HepG2 (cell line): Measurements from ENCODE around the gene CTNNA3. TPM values are rescaled to one million over a fixed set of nuclear protein-coding genes. Genes with fewer than 3 reads are reported as not detected.

Source experiments
- ATAC-seq: fragments of 200-7000 bp; cut with Tn5 transposase; 3 replicates; pipeline ENCODE4 v1.9.1; 2020; ENCODE audit warnings: mild to moderate bottlenecking, moderate library complexity
- BruUV-seq: library from RNA; stranded (reverse); fragments of 400-500 nt; replicated peaks from 2 replicates; lab custom pipeline; 2021; lab: Mats Ljungman, UMichigan
- CTCF ChIA-PET: fragments of 300-600 bp; formaldehyde crosslinking; extraction: SDS; loops from one replicate; lab custom pipeline; 2021; ENCODE audit warnings: low total read pairs, inconsistent platforms, low intra/inter-chr PET ratio; lab: Yijun Ruan, JAX
- POLR2A ChIA-PET: fragments of 350-600 bp; sonication (Branson Sonifier 250); formaldehyde crosslinking; loops from one replicate; lab custom pipeline; 2020; ENCODE audit warnings: antibody characterized with exemption, inconsistent platforms; lab: Yijun Ruan, JAX
- DNase-seq: peaks from one replicate; pipeline ENCODE4 v3.0.0-alpha.2; 2015; ENCODE audit warnings: low spot score
- FAIRE-seq: peaks from 3 replicates; lab custom pipeline; 2011; peaks lifted over from hg19 to GRCh38; lab: Jason Lieb, UNC
- H2AFZ ChIP-seq: one replicate; pipeline ENCODE4 v1.6.1; 2011; ENCODE audit warnings: low read length, inconsistent platforms
- H3K27ac ChIP-seq: fragments of 300-600 bp; 3 replicates; pipeline ENCODE4 v1.8.0; 2011; ENCODE audit warnings: mixed run types, mild to moderate bottlenecking, mixed read lengths, low read length, inconsistent platforms; ENCODE audit not compliant: insufficient read depth; ENCODE audit errors: extremely low read length
- H3K27me3 ChIP-seq, 2 experiments: fragments of 200-600 bp in 1 of 2; 2 replicates in 1 of 2; 3 replicates in 1 of 2; pipeline versions ENCODE4 v1.6.0 to v1.8.0; 2011; ENCODE audit warnings: low read length in 2 of 2, mild to moderate bottlenecking in 2 of 2, moderate library complexity in 2 of 2, inconsistent platforms in 1 of 2; ENCODE audit not compliant: insufficient read depth in 2 of 2, control insufficient read depth in 1 of 2
- H3K36me3 ChIP-seq, 2 experiments: fragments of 200-600 bp in 1 of 2; replicated peaks in 1 of 2; 2 replicates in 1 of 2; 3 replicates in 1 of 2; pipeline versions ENCODE4 v1.5.1 to v1.8.0; 2011; ENCODE audit warnings: low read length in 2 of 2, inconsistent platforms in 1 of 2; ENCODE audit not compliant: insufficient read depth in 2 of 2, control insufficient read depth in 1 of 2
- H3K4me1 ChIP-seq: 2 replicates; pipeline ENCODE4 v1.5.1; 2012; ENCODE audit warnings: low read length, inconsistent platforms; ENCODE audit not compliant: insufficient read depth
- H3K4me2 ChIP-seq: 2 replicates; pipeline ENCODE4 v1.6.0; 2011; ENCODE audit warnings: low read depth, low read length, inconsistent platforms
- H3K4me3 ChIP-seq, 3 experiments: fragments of 200-600 bp in 1 of 3; sonication (generic), shearing (Covaris generic) in 1 of 3; replicated peaks in 1 of 3; 2 replicates each; pipeline ENCODE4 v1.5.1; 2011 to 2016; ENCODE audit warnings: low read length in 3 of 3, inconsistent platforms in 2 of 3, low read depth in 2 of 3, mild to moderate bottlenecking in 2 of 3, control low read depth in 1 of 3, mixed read lengths in 1 of 3; ENCODE audit not compliant: insufficient read depth in 1 of 3
- H3K79me2 ChIP-seq: one replicate; pipeline ENCODE4 v1.6.1; 2011; ENCODE audit warnings: low read length, inconsistent platforms; ENCODE audit not compliant: insufficient read depth
- H3K9ac ChIP-seq: 2 replicates; pipeline ENCODE4 v1.6.0; 2011; ENCODE audit warnings: mild to moderate bottlenecking, low read depth, low read length, inconsistent platforms; ENCODE audit not compliant: insufficient read depth
- H3K9me3 ChIP-seq: 2 replicates; pipeline ENCODE4 v1.5.1; 2012; ENCODE audit warnings: mild to moderate bottlenecking, low read length
- H4K20me1 ChIP-seq: 2 replicates; pipeline ENCODE4 v1.6.0; 2011; ENCODE audit warnings: inconsistent platforms, mild to moderate bottlenecking, low read length, moderate library complexity; ENCODE audit not compliant: insufficient read depth
- ATF6 ChIP-seq: sonication (generic); formaldehyde crosslinking; conservative IDR thresholded peaks from 2 replicates; pipeline ENCODE4 v1.4.0; 2020; ENCODE audit warnings: missing genetic modification reagents
- CAMTA2 ChIP-seq: sonication (generic); formaldehyde crosslinking; IDR thresholded peaks from 2 replicates; pipeline ENCODE4 v1.4.0; 2020; ENCODE audit warnings: mild to moderate bottlenecking, missing genetic modification reagents, borderline replicate concordance
- EED ChIP-seq: sonication (generic); formaldehyde crosslinking; IDR thresholded peaks from 2 replicates; pipeline ENCODE4 v1.5.0; 2020; ENCODE audit warnings: mild to moderate bottlenecking, missing genetic modification reagents
- FIP1L1 ChIP-seq: fragments of 200-400 bp; formaldehyde crosslinking; IDR thresholded peaks from 2 replicates; pipeline ENCODE4 v1.6.1; 2018; ENCODE audit warnings: low read depth, mild to moderate bottlenecking, low read length, moderate library complexity, borderline replicate concordance; ENCODE audit not compliant: insufficient read depth
- FOXO1 ChIP-seq: sonication (generic); formaldehyde crosslinking; IDR thresholded peaks from 2 replicates; pipeline ENCODE4 v1.4.0; 2020; ENCODE audit warnings: missing genetic modification reagents
- GTF2F1 ChIP-seq: fragments of 150-350 bp; IDR thresholded peaks from 2 replicates; pipeline ENCODE4 v1.6.1; 2014; ENCODE audit warnings: low read length
- KDM5B ChIP-seq: sonication (generic); formaldehyde crosslinking; IDR thresholded peaks from 2 replicates; pipeline ENCODE4 v1.4.0; 2020; ENCODE audit warnings: missing genetic modification reagents, mild to moderate bottlenecking, borderline replicate concordance
- KLF9 ChIP-seq: IDR thresholded peaks from 2 replicates; pipeline ENCODE4 v1.6.1; 2016; ENCODE audit warnings: low read depth
- RCOR2 ChIP-seq: IDR thresholded peaks from 2 replicates; pipeline ENCODE4 v1.6.1; 2016; ENCODE audit warnings: missing biosample characterization, missing genetic modification reagents
- ZNF136 ChIP-seq: sonication (generic); formaldehyde crosslinking; IDR thresholded peaks from 2 replicates; pipeline ENCODE4 v1.8.1; 2022; ENCODE audit warnings: low read depth, mild to moderate bottlenecking, moderate library complexity, missing genetic modification reagents
- ZNF431 ChIP-seq: sonication (generic); formaldehyde crosslinking; IDR thresholded peaks from 2 replicates; pipeline ENCODE4 v1.9.0; 2022; ENCODE audit warnings: missing genetic modification reagents, low read depth, mild to moderate bottlenecking, borderline replicate concordance
- ZNF550 ChIP-seq: sonication (generic); formaldehyde crosslinking; IDR thresholded peaks from 2 replicates; pipeline ENCODE4 v1.4.0; 2020; ENCODE audit warnings: mild to moderate bottlenecking, missing genetic modification reagents, borderline replicate concordance
- ZNF713 ChIP-seq: sonication (generic); formaldehyde crosslinking; IDR thresholded peaks from 2 replicates; pipeline ENCODE4 v1.4.0; 2020; ENCODE audit warnings: mild to moderate bottlenecking, missing genetic modification reagents
- ZNF761 ChIP-seq: sonication (generic); formaldehyde crosslinking; conservative IDR thresholded peaks from 2 replicates; pipeline ENCODE4 v1.4.0; 2020; ENCODE audit warnings: mild to moderate bottlenecking, missing genetic modification reagents
- ZNF780A ChIP-seq: sonication (generic); formaldehyde crosslinking; IDR thresholded peaks from 2 replicates; pipeline ENCODE4 v1.8.0; 2022; ENCODE audit warnings: mild to moderate bottlenecking, missing genetic modification reagents, moderate library complexity
- WGBS: methylation state at CpG from one replicate; pipeline ENCODE4 v1.1.6; 2017; ENCODE audit warnings: low lambda C conversion rate; 5-methylcytosine and 5-hydroxymethylcytosine counted together
- in situ Hi-C: cut with HindIII; loops from 2 replicates; pipeline ENCODE4 v1.10.0; 2017; ENCODE audit warnings: low pct_unique_long_range_greater_than_20kb; ENCODE audit not compliant: extremely low pct_ligation_motif_present
- intact Hi-C: fragments of 100-400 bp; cut with micrococcal nuclease; formaldehyde crosslinking; loops from one replicate; pipeline ENCODE4 v1.10.0; 2022; ENCODE audit not compliant: unreplicated experiment
- polyA plus RNA-seq, 8 experiments: library from polyadenylated mRNA; depleted of rRNA in 3 of 8; stranded (reverse) in 7 of 8; unstranded in 1 of 8; fragments of >200 nt; fragmentation: Illumina TruSeq in 4 of 8; extraction: Trizol in 4 of 8; gene quantifications; 2 replicates each; pipeline versions ENCODE4 v1.2.1 to v1.2.3, GENCODE V29; 2011 to 2016; ENCODE audit warnings: low read depth in 4 of 8, missing spikeins in 1 of 8, mixed read lengths in 1 of 8; ENCODE audit not compliant: insufficient read depth in 1 of 8
- total RNA-seq, 5 experiments: library from RNA; depleted of rRNA; stranded (reverse); fragments of >200 nt; fragmentation: Illumina TruSeq; extraction: Trizol; gene quantifications; 2 replicates each; pipeline ENCODE4 v1.2.3, GENCODE V29; 2016; ENCODE audit warnings: low read depth in 1 of 5
- TF ChIP-seq, protein P1 (sequence below): sonication (generic); formaldehyde crosslinking; conservative IDR thresholded peaks from 2 replicates; pipeline ENCODE4 v1.5.0; 2020; ENCODE audit warnings: missing genetic modification reagents
- TF ChIP-seq, protein P2 (sequence below): sonication (generic); formaldehyde crosslinking; IDR thresholded peaks from 2 replicates; pipeline ENCODE4 v1.4.0; 2020; ENCODE audit warnings: mild to moderate bottlenecking, missing genetic modification reagents, borderline replicate concordance

The CTNNA3 gene
- total and polyA plus RNA-seq, 2 of the 13 experiments (the other 11 are each of a cell fraction or from before 2014, with no cell fraction given): not detected

DNA sequence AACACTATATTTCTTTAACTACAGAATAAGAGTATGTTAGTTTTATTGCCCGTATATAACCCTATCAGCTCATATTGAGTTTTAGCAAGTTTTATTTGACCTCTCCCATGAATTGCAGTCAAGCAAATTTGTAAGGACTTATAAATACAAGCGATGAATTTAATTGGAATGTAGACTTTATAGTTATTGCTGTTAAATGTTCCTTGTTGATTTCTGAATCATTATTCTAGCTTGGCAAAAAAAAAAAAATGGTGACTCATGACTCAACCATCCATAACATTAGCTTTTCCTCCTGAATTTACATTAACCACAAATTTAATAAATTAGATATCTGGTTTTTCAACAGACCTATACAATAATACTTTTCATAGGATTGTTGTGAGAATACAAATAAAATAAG lies 1104.1 kb downstream of the CTNNA3 start (continued):
- TF ChIP-seq GTF2F1: no peak
- TF ChIP-seq, protein P1, sequence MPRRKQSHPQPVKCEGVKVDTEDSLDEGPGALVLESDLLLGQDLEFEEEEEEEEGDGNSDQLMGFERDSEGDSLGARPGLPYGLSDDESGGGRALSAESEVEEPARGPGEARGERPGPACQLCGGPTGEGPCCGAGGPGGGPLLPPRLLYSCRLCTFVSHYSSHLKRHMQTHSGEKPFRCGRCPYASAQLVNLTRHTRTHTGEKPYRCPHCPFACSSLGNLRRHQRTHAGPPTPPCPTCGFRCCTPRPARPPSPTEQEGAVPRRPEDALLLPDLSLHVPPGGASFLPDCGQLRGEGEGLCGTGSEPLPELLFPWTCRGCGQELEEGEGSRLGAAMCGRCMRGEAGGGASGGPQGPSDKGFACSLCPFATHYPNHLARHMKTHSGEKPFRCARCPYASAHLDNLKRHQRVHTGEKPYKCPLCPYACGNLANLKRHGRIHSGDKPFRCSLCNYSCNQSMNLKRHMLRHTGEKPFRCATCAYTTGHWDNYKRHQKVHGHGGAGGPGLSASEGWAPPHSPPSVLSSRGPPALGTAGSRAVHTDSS (CRISPR knock-in tag): no peak
- TF ChIP-seq, all 625 proteins: peak for 0

- Histone ChIP-seq H3K4me2 (no peak overlapping the region), H3K4me1 (no peaks in the 10 kb centered on the region), H3K36me3 (no peaks in the 10 kb centered on the region), H3K27me3 (no peaks in the 10 kb centered on the region), H4K20me1 (no peaks in the 10 kb centered on the region), H3K9me3 (peaks cover 32% of the 10 kb centered on the region), H3K27ac (no peak overlapping the region), H3K79me2 (no peaks in the 10 kb centered on the region), H2AFZ (no peak overlapping the region), H3K4me3 (no peak overlapping the region), H3K9ac (no peak overlapping the region)
- FAIRE-seq: no peak
- ChIA-PET POLR2A (no interaction called here), CTCF (no interaction called here)
- no peak for ATAC-seq
- no TSS peak for BruUV-seq
- intact Hi-C loops: no loop called here
- 20% methylated on average over 2 of the region's 5 CpGs for WGBS
- DNase-seq: no peak
- in situ Hi-C loops: no loop called here
- no peak for TF ChIP-seq RCOR2 (CRISPR knock-in tag)
- no peak for TF ChIP-seq CAMTA2 (CRISPR knock-in tag)
- no peak for TF ChIP-seq KLF9 (CRISPR knock-in tag)
- no peak for TF ChIP-seq ZNF550 (CRISPR knock-in tag)
- no peak for TF ChIP-seq ZNF761
- no peak for TF ChIP-seq ZNF713 (CRISPR knock-in tag)
- TF ChIP-seq EED (CRISPR knock-in tag): no peak
- TF ChIP-seq ZNF780A: no peak
- no peak for TF ChIP-seq ZNF136 (CRISPR knock-in tag)
- TF ChIP-seq, protein P2, sequence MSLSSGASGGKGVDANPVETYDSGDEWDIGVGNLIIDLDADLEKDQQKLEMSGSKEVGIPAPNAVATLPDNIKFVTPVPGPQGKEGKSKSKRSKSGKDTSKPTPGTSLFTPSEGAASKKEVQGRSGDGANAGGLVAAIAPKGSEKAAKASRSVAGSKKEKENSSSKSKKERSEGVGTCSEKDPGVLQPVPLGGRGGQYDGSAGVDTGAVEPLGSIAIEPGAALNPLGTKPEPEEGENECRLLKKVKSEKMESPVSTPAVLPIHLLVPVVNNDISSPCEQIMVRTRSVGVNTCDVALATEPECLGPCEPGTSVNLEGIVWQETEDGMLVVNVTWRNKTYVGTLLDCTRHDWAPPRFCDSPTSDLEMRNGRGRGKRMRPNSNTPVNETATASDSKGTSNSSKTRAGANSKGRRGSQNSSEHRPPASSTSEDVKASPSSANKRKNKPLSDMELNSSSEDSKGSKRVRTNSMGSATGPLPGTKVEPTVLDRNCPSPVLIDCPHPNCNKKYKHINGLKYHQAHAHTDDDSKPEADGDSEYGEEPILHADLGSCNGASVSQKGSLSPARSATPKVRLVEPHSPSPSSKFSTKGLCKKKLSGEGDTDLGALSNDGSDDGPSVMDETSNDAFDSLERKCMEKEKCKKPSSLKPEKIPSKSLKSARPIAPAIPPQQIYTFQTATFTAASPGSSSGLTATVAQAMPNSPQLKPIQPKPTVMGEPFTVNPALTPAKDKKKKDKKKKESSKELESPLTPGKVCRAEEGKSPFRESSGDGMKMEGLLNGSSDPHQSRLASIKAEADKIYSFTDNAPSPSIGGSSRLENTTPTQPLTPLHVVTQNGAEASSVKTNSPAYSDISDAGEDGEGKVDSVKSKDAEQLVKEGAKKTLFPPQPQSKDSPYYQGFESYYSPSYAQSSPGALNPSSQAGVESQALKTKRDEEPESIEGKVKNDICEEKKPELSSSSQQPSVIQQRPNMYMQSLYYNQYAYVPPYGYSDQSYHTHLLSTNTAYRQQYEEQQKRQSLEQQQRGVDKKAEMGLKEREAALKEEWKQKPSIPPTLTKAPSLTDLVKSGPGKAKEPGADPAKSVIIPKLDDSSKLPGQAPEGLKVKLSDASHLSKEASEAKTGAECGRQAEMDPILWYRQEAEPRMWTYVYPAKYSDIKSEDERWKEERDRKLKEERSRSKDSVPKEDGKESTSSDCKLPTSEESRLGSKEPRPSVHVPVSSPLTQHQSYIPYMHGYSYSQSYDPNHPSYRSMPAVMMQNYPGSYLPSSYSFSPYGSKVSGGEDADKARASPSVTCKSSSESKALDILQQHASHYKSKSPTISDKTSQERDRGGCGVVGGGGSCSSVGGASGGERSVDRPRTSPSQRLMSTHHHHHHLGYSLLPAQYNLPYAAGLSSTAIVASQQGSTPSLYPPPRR (CRISPR knock-in tag): no peak
- no peak for TF ChIP-seq ATF6 (CRISPR knock-in tag)
- no peak for TF ChIP-seq ZNF431
- TF ChIP-seq FIP1L1: no peak
- no peak for TF ChIP-seq FOXO1 (CRISPR knock-in tag)
- no peak for TF ChIP-seq KDM5B
Observed at GRCh38 chr10:66587680-66588050, 1108.3 kb downstream of the CTNNA3 start.
